HepG2 (cell line): ENCODE data around the gene TRMT1. TPM values are rescaled to one million over a fixed set of nuclear protein-coding genes. Genes with fewer than 3 reads are reported as not detected.
A peak's percentile ranks its signal among the peaks of the same experiment; 100 is the strongest.

Experiments
- ARID5B ChIP-seq: IDR thresholded peaks from 2 replicates; pipeline ENCODE4 v1.4.0; 2020; ENCODE audit warnings: mild to moderate bottlenecking, missing genetic modification reagents
- ELK4 ChIP-seq: sonication (generic); formaldehyde crosslinking; IDR thresholded peaks from 2 replicates; pipeline ENCODE4 v1.9.0; 2021; ENCODE audit warnings: missing genetic modification reagents, borderline replicate concordance
- FOSL2 ChIP-seq: sonication (generic); formaldehyde crosslinking; IDR thresholded peaks from 2 replicates; pipeline ENCODE4 v1.4.0; 2020; ENCODE audit warnings: missing genetic modification reagents
- FOXA1 ChIP-seq, 2 experiments: fragments of 450-650 bp in 1 of 2; sonication (generic) in 1 of 2; formaldehyde crosslinking in 1 of 2; IDR thresholded peaks; 2 replicates each; pipeline versions ENCODE4 v1.4.0 to v1.6.1; 2016 to 2020; ENCODE audit warnings: missing genetic modification reagents in 1 of 2
- GMEB2 ChIP-seq: IDR thresholded peaks from 2 replicates; pipeline ENCODE4 v1.6.1; 2016; ENCODE audit warnings: missing biosample characterization, missing genetic modification reagents, low read depth
- GPN1 ChIP-seq: sonication (generic); formaldehyde crosslinking; IDR thresholded peaks from 2 replicates; pipeline ENCODE4 v1.5.1; 2020; ENCODE audit warnings: missing genetic modification reagents, borderline replicate concordance
- HOXA9 ChIP-seq: sonication (generic); formaldehyde crosslinking; IDR thresholded peaks from 2 replicates; pipeline ENCODE4 v1.8.1; 2022; ENCODE audit warnings: missing genetic modification reagents, mild to moderate bottlenecking, moderate library complexity, borderline replicate concordance
- IRF2 ChIP-seq: IDR thresholded peaks from 2 replicates; pipeline ENCODE4 v1.6.1; 2018; ENCODE audit warnings: missing genetic modification reagents, missing compliant biosample characterization
- ISL2 ChIP-seq: sonication (generic); formaldehyde crosslinking; IDR thresholded peaks from 2 replicates; pipeline ENCODE4 v1.5.0; 2020; ENCODE audit warnings: missing genetic modification reagents
- KLF12 ChIP-seq: sonication (generic); formaldehyde crosslinking; IDR thresholded peaks from 2 replicates; pipeline ENCODE4 v1.4.0; 2020; ENCODE audit warnings: missing genetic modification reagents, borderline replicate concordance
- KLF6 ChIP-seq: IDR thresholded peaks from 2 replicates; pipeline ENCODE4 v1.8.0; 2016; ENCODE audit warnings: missing biosample characterization, missing genetic modification reagents
- NFKBIZ ChIP-seq: IDR thresholded peaks from 2 replicates; pipeline ENCODE4 v1.6.1; 2018; ENCODE audit warnings: missing genetic modification reagents, missing compliant biosample characterization
- RARA ChIP-seq: IDR thresholded peaks from 2 replicates; pipeline ENCODE4 v1.6.1; 2016; ENCODE audit warnings: missing genetic modification reagents, missing compliant biosample characterization
- SMAD1 ChIP-seq: sonication (generic); formaldehyde crosslinking; IDR thresholded peaks from 2 replicates; pipeline ENCODE4 v1.4.0; 2020; ENCODE audit warnings: missing genetic modification reagents, low read depth, mild to moderate bottlenecking, borderline replicate concordance
- SOX13 ChIP-seq, 3 experiments: fragments of 450-650 bp in 1 of 3; sonication (generic) in 1 of 3; formaldehyde crosslinking in 1 of 3; IDR thresholded peaks in 2 of 3; conservative IDR thresholded peaks in 1 of 3; 2 replicates each; pipeline versions ENCODE4 v1.5.0 to v1.6.1; 2016 to 2020; ENCODE audit warnings: antibody characterized with exemption in 1 of 3, mild to moderate bottlenecking in 1 of 3, missing compliant biosample characterization in 1 of 3, missing genetic modification reagents in 1 of 3, moderate library complexity in 1 of 3
- TMF1 ChIP-seq: sonication (generic); formaldehyde crosslinking; IDR thresholded peaks from 2 replicates; pipeline ENCODE4 v1.8.1; 2022; ENCODE audit warnings: low read depth, missing genetic modification reagents
- ZNF30 ChIP-seq: sonication (generic); formaldehyde crosslinking; IDR thresholded peaks from 2 replicates; pipeline ENCODE4 v1.5.0; 2020; ENCODE audit warnings: mild to moderate bottlenecking, missing genetic modification reagents
- ZNF740 ChIP-seq: sonication (generic); formaldehyde crosslinking; IDR thresholded peaks from 2 replicates; pipeline ENCODE4 v1.4.0; 2020; ENCODE audit warnings: missing genetic modification reagents
- ZNF891 ChIP-seq: sonication (generic); formaldehyde crosslinking; IDR thresholded peaks from 2 replicates; pipeline ENCODE4 v1.5.0; 2020; ENCODE audit warnings: mild to moderate bottlenecking, missing genetic modification reagents
- ZSCAN9 ChIP-seq: IDR thresholded peaks from 2 replicates; pipeline ENCODE4 v1.6.1; 2016; ENCODE audit warnings: borderline replicate concordance
- polyA plus RNA-seq, 8 experiments: library from polyadenylated mRNA; depleted of rRNA in 3 of 8; stranded (reverse) in 7 of 8; unstranded in 1 of 8; fragments of >200 nt; fragmentation: Illumina TruSeq in 4 of 8; extraction: Trizol in 4 of 8; gene quantifications; 2 replicates each; pipeline versions ENCODE4 v1.2.1 to v1.2.3, GENCODE V29; 2011 to 2016; ENCODE audit warnings: low read depth in 4 of 8, missing spikeins in 1 of 8, mixed read lengths in 1 of 8; ENCODE audit not compliant: insufficient read depth in 1 of 8
- total RNA-seq, 5 experiments: library from RNA; depleted of rRNA; stranded (reverse); fragments of >200 nt; fragmentation: Illumina TruSeq; extraction: Trizol; gene quantifications; 2 replicates each; pipeline ENCODE4 v1.2.3, GENCODE V29; 2016; ENCODE audit warnings: low read depth in 1 of 5

TRMT1 gene
- total and polyA plus RNA-seq, 2 of the 13 experiments (the other 11 are each of a cell fraction or from before 2014, with no cell fraction given): 35.5 to 44.1 TPM

- TF ChIP-seq ELK4 (peak; percentile 92; the same call in 1 of the 2 replicates), ZNF891 (CRISPR knock-in tag) (peak; percentile 74), RARA (CRISPR knock-in tag) (peak; percentile 48; the same call in 1 of the 2 replicates), SOX13 (IDR thresholded peaks at IDR 0.05) (no peak), SOX13 (CRISPR knock-in tag; conservative IDR thresholded peaks at IDR 0.05 in 1 of 2, IDR thresholded peaks at IDR 0.05 in 1 of 2) (peak in 1 of 2 experiments; percentile 41; a peak in 1 of 4 replicates), IRF2 (CRISPR knock-in tag) (peak; percentile 87), HOXA9 (CRISPR knock-in tag) (no peak), ARID5B (CRISPR knock-in tag) (peak; percentile 43), ZSCAN9 (CRISPR knock-in tag) (peak; percentile 66), GMEB2 (peak; percentile 54), ZNF30 (no peak), TMF1 (CRISPR knock-in tag) (no peak), ZNF740 (CRISPR knock-in tag) (peak; percentile 92), SMAD1 (peak; percentile 37; the same call in 1 of the 2 replicates), ISL2 (CRISPR knock-in tag) (peak; percentile 52), KLF6 (CRISPR knock-in tag) (peak; percentile 43; the same call in 1 of the 2 replicates), GPN1 (no peak), FOXA1 (IDR thresholded peaks at IDR 0.05) (no peak), FOXA1 (CRISPR knock-in tag; IDR thresholded peaks at IDR 0.05) (no peak), FOSL2 (CRISPR knock-in tag) (peak; percentile 34), NFKBIZ (peak; percentile 83; the same call in 1 of the 2 replicates), KLF12 (peak; percentile 60; the same call in 1 of the 2 replicates)
These were observed 35.2 kb upstream of the TRMT1 start (continued) for GRCh38 chr19:13151605-13152355.
